Measurements from ENCODE around the gene SIT1. TPM values are rescaled to one million over a fixed set of nuclear protein-coding genes. Genes with fewer than 3 reads are reported as not detected.

The SIT1 gene
- total RNA-seq, 6 experiments from 2014 or later, result 0.18 to 0.58 (median 0.37) TPM; not detected in 1

- 88% methylated on average over 2 of the region's 2 CpGs for WGBS (ENCODE audit: insufficient coverage, low coverage, low lambda C conversion rate, missing lambda C conversion rate)
- no peak for ATAC-seq
- Histone ChIP-seq H3K4me1 (no peaks in the 10 kb centered on the region), H3K27me3 (no peaks in the 10 kb centered on the region), H3K4me3 (no peak overlapping the region), H3K36me3 (no peaks in the 10 kb centered on the region), H3K9me3 (no peaks in the 10 kb centered on the region), H3K27ac (no peak overlapping the region)
- intact Hi-C loops (cut with DNase I), result no loop called here
- TF ChIP-seq CTCF (IDR thresholded peaks at IDR 0.05), result no peak
- TF ChIP-seq POLR2A (IDR thresholded peaks at IDR 0.05), result no peak
- DNase-seq, result no peak
Observed at GRCh38 chr9:35627575-35627974, 23.2 kb downstream of the SIT1 start.

- H3K27ac ChIP-seq, result no peak overlapping the region
- no peak overlapping the region for H3K4me3 ChIP-seq
- TF ChIP-seq POLR2A (IDR thresholded peaks at IDR 0.05) (no peak), CTCF (IDR thresholded peaks at IDR 0.05) (no peak)
- H3K4me1 ChIP-seq, result no peaks in the 10 kb centered on the region
- 50% methylated on average over 2 of the region's 2 CpGs for WGBS (ENCODE audit: insufficient coverage, low coverage, low lambda C conversion rate, missing lambda C conversion rate)
- ATAC-seq (no peak), DNase-seq (no peak)
- no peaks in the 10 kb centered on the region for H3K27me3 ChIP-seq
- H3K36me3 ChIP-seq, result no peaks in the 10 kb centered on the region
- intact Hi-C loops (cut with DNase I), result no loop called here
- no peaks in the 10 kb centered on the region for H3K9me3 ChIP-seq
Observed at GRCh38 chr9:35619800-35620158, 31.0 kb downstream of the SIT1 start.

- Histone ChIP-seq H3K4me1 (no peaks in the 10 kb centered on the region), H3K36me3 (no peaks in the 10 kb centered on the region), H3K27ac (peak overlapping the region in 1 of 3 donors; percentile 28), H3K9me3 (no peaks in the 10 kb centered on the region), H3K4me3 (no peak overlapping the region), H3K27me3 (no peaks in the 10 kb centered on the region)
- DNase-seq, result peak in 1 of 3 donors; percentile 45
- 71% methylated on average over 13 of the region's 17 CpGs for WGBS (ENCODE audit: insufficient coverage, low coverage, low lambda C conversion rate, missing lambda C conversion rate)
- intact Hi-C loops (cut with DNase I), result no loop called here
- TF ChIP-seq POLR2A (IDR thresholded peaks at IDR 0.05) (no peak), CTCF (IDR thresholded peaks at IDR 0.05) (no peak)
- ATAC-seq, result peak; percentile 44 to 59 (median 51)
Observed at GRCh38 chr9:35618854-35619799, 31.6 kb downstream of the SIT1 start.

- no peaks in the 10 kb centered on the region for H3K36me3 ChIP-seq
- H3K27ac ChIP-seq, result peak within 1 kb of the TSS in 1 of 3 donors; percentile 28
- TF ChIP-seq CTCF (IDR thresholded peaks at IDR 0.05) (no peak), POLR2A (IDR thresholded peaks at IDR 0.05) (peak; percentile 48)
- intact Hi-C loops (cut with DNase I), result no loop called here
- H3K9me3 ChIP-seq, result no peaks in the 10 kb centered on the region
- ATAC-seq (peak; percentile 17 to 46 (median 44)), DNase-seq (peak in 1 of 3 donors; percentile 35)
- no peaks in the 10 kb centered on the region for H3K4me1 ChIP-seq
- WGBS (ENCODE audit: insufficient coverage, low coverage, low lambda C conversion rate, missing lambda C conversion rate), result 60% methylated on average over 3 of the region's 7 CpGs
- no peaks in the 10 kb centered on the region for H3K27me3 ChIP-seq
- peak within 1 kb of the TSS in 2 of 3 donors; percentile 20 to 30 for H3K4me3 ChIP-seq
Observed at GRCh38 chr9:35618325-35618727, 32.4 kb downstream of the SIT1 start, which contains the start of gene CD72. Gene CD72, minus strand, starts transcription at chr9:35618413. Its CDS starts 110 bp downstream, at chr9:35618303.

Measured in right lobe of liver (tissue), 6 donors.